ENCODE data around the gene DSC2. TPM values are rescaled to one million over a fixed set of nuclear protein-coding genes. Genes with fewer than 3 reads are reported as not detected.

The DSC2 gene
- total and polyA plus RNA-seq, 2 of the 8 experiments (the other 6 are each of a cell fraction or from before 2014, with no cell fraction given): 4.6 to 39.7 TPM

DNA sequence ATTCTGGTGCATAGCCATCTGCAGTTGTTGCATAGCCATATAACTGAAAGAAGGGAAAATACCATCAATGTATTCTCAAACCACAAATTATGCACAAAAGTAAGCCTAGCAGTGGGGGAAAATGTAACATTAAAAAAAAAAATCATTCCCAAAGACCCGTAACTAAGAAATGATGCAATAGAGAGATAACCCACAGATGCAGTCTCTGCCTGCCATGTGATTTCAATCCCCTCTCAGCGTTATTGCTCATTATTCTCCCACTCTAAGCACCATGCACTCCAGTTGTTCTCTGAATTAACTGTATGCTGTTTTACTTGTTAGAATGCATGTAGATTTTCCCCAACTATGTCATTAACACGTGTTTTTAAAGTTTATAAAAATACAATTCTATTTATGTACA lies 46.4 kb upstream of the DSC2 start:
- H3K4me2 ChIP-seq (ENCODE audit: insufficient read depth in 1 of 2, low read depth in 2 of 2, low read length in 2 of 2): no peak overlapping the region
- WGBS, 2 experiments (ENCODE audit: extremely low coverage in 1 of 2, insufficient coverage in 1 of 2, insufficient read length in 1 of 2, insufficient replicate concordance in 2 of 2, low coverage in 1 of 2, low lambda C conversion rate in 2 of 2, missing lambda C conversion rate in 1 of 2): 87% methylated on average over 3 of the region's 3 CpGs; no CpG with 5 or more reads in 1 of the 2 experiments

More for the DNA sequence above, 46.4 kb upstream of the DSC2 start:
- H4K5ac ChIP-seq (ENCODE audit: insufficient read length, low read depth, low read length): no peak overlapping the region
- DNase-seq (ENCODE audit: low read depth in 1 of 2, low spot score in 2 of 2) (no peak), FAIRE-seq (no peak)
- H3K14ac ChIP-seq (ENCODE audit: insufficient read length): no peak overlapping the region
- no peak overlapping the region for H3K23ac ChIP-seq (ENCODE audit: insufficient read length)
- ChIA-PET CTCF (ENCODE audit: partially characterized antibody) (no interaction called here), POLR2A (ENCODE audit: partially characterized antibody) (no interaction called here)
- H3K9me3 ChIP-seq (ENCODE audit: insufficient read depth in 2 of 2, low read depth in 1 of 2, low read length in 1 of 2): no peaks in the 10 kb centered on the region
- H3K36me3 ChIP-seq (ENCODE audit: control insufficient read depth in 2 of 4, insufficient read depth in 4 of 4, low read length in 3 of 4): no peaks in the 10 kb centered on the region
- H3K79me2 ChIP-seq (ENCODE audit: control insufficient read depth in 1 of 2, insufficient read depth in 2 of 2, low read length in 2 of 2): no peaks in the 10 kb centered on the region
- no peaks in the 10 kb centered on the region for H3K27me3 ChIP-seq (replicated peaks in 1 of 4; ENCODE audit: control insufficient read depth in 3 of 4, extremely low read depth in 1 of 4, insufficient read depth in 3 of 4, low read length in 3 of 4)
- H2AK5ac ChIP-seq (ENCODE audit: low read depth, low read length): no peak overlapping the region
- no peak overlapping the region for H3K56ac ChIP-seq (replicated peaks; ENCODE audit: insufficient read length, low read depth, low read length)
- no peak overlapping the region for H4K91ac ChIP-seq (replicated peaks; ENCODE audit: insufficient read length, low read length)
- TF ChIP-seq ZNF274 (IDR thresholded peaks at IDR 0.05; ENCODE audit: borderline replicate concordance, extremely low read depth, low read length): no peak
- no peak for TF ChIP-seq EP300 (IDR thresholded peaks at IDR 0.05; ENCODE audit: borderline replicate concordance in 1 of 2, low read depth in 2 of 2, low read length in 2 of 2)
- no peak for TF ChIP-seq RFX5 (IDR thresholded peaks at IDR 0.05; ENCODE audit: borderline replicate concordance, low read depth, low read length)
- no peak for TF ChIP-seq CREB1 (IDR thresholded peaks at IDR 0.05)
- TF ChIP-seq GTF2F1 (IDR thresholded peaks at IDR 0.05; ENCODE audit: borderline replicate concordance, low read depth, low read length): no peak
- no peak for TF ChIP-seq KDM1A (IDR thresholded peaks at IDR 0.05; ENCODE audit: borderline replicate concordance, low read length)
- 0 out of 2 replicates have a peak, but pooled peaks have one; percentile 2 for TF ChIP-seq CEBPB (IDR thresholded peaks at IDR 0.05; ENCODE audit: low read depth, low read length)
- no peak overlapping the region for H2BK12ac ChIP-seq (ENCODE audit: low read depth, low read length)
- H3K4ac ChIP-seq (replicated peaks; ENCODE audit: insufficient read length, low read depth, low read length): no peak overlapping the region
- no peaks in the 10 kb centered on the region for H3K4me1 ChIP-seq (replicated peaks in 1 of 4; ENCODE audit: control insufficient read depth in 3 of 4, insufficient read depth in 4 of 4, low read length in 3 of 4)
- no peak overlapping the region for H2AFZ ChIP-seq (ENCODE audit: low read length)
- no peak overlapping the region for H3K18ac ChIP-seq (ENCODE audit: extremely low read depth, low read length)
- peaks cover 8% of the 10 kb centered on the region; the same call in 1 of the 2 replicates for H3K23me2 ChIP-seq (ENCODE audit: low read depth, low read length)
- H3K9ac ChIP-seq (replicated peaks in 1 of 4; ENCODE audit: extremely low read depth in 1 of 4, low read depth in 3 of 4, low read length in 3 of 4): no peak overlapping the region
- no peak overlapping the region for H2BK20ac ChIP-seq (ENCODE audit: low read length)
- H2BK15ac ChIP-seq (ENCODE audit: low read length): no peak overlapping the region
- no peak overlapping the region for H2BK5ac ChIP-seq (ENCODE audit: low read depth, low read length)
- H3K27ac ChIP-seq (ENCODE audit: low read depth, low read length): no peak overlapping the region
- H3K79me1 ChIP-seq (ENCODE audit: low read depth, low read length): no peaks in the 10 kb centered on the region
- H4K8ac ChIP-seq (ENCODE audit: extremely low read depth, insufficient read depth, low read length): no peak overlapping the region
- peaks cover 0 to 5% of the 10 kb centered on the region in 2 experiments for H4K20me1 ChIP-seq (replicated peaks in 1 of 2; ENCODE audit: control insufficient read depth in 1 of 2, insufficient read depth in 2 of 2, low read length in 2 of 2)
- no peak overlapping the region for H3K4me3 ChIP-seq (ENCODE audit: extremely low read depth in 1 of 4, insufficient read depth in 2 of 4, low read depth in 3 of 4, low read length in 4 of 4)
- H2BK120ac ChIP-seq (replicated peaks; ENCODE audit: low read depth, low read length): no peak overlapping the region

All from H1 (cell line).